Subcutaneous adipose tissue (tissue), 4 donors: ENCODE results near the gene PRR36. TPM values are rescaled to one million over a fixed set of nuclear protein-coding genes. Genes with fewer than 3 reads are reported as not detected.

Experiments used
- CTCF ChIP-seq: fragments of 450-650 bp; IDR thresholded peaks from one replicate; pipeline ENCODE4 v1.5.1; 2016; ENCODE audit warnings: low read depth, mild to moderate bottlenecking, control low read depth, antibody characterized with exemption, moderate library complexity
- total RNA-seq, 4 donors: library from RNA; depleted of rRNA; stranded (reverse); fragments of >200 nt; gene quantifications; one replicate each; pipeline ENCODE4 v1.1.0, GENCODE V29; 2016

The PRR36 gene
- total RNA-seq, 4 donors from 2014 or later = not detected

GRCh38 chr19:7900401-7900870, 26.2 kb upstream of the PRR36 start:
- no peak for TF ChIP-seq CTCF

GRCh38 chr19:7899751-7900378, 25.7 kb upstream of the PRR36 start:
- no peak for TF ChIP-seq CTCF

- no peak for TF ChIP-seq CTCF
Measured at GRCh38 chr19:7898967-7899366, 24.8 kb upstream of the PRR36 start.

- TF ChIP-seq CTCF = no peak
Measured at GRCh38 chr19:7897292-7897691, 23.1 kb upstream of the PRR36 start.

- no peak for TF ChIP-seq CTCF
Measured at GRCh38 chr19:7895565-7895964, 21.4 kb upstream of the PRR36 start.

- TF ChIP-seq CTCF = no peak
Measured at GRCh38 chr19:7894612-7895309, 20.6 kb upstream of the PRR36 start.

GRCh38 chr19:7888826-7889217, 14.6 kb upstream of the PRR36 start:
- no peak for TF ChIP-seq CTCF
